Mucosa of descending colon (tissue), 3 donors: ENCODE data around the gene FCRL5. TPM values are rescaled to one million over a fixed set of nuclear protein-coding genes. Genes with fewer than 3 reads are reported as not detected.
"Not testable (repeated sequence)": the region's sequence is repeated elsewhere in the genome, so short reads cannot be mapped to it uniquely, and the experiment has no call there.

Source experiments
- ATAC-seq: fragments of 200-7000 bp; cut with Tn5 transposase; one replicate; pipeline ENCODE4 v1.9.1; 2020; ENCODE audit warnings: mild to moderate bottlenecking, moderate library complexity
- DNase-seq, 3 donors: peaks; one replicate each; pipeline ENCODE4 v3.0.0-alpha.2; 2020
- H3K36me3 ChIP-seq: fragments of 200-600 bp; one replicate; pipeline ENCODE4 v1.8.0; 2021; ENCODE audit warnings: low read depth, mild to moderate bottlenecking
- H3K4me1 ChIP-seq: fragments of 200-600 bp; one replicate; pipeline ENCODE4 v1.8.0; 2021; ENCODE audit warnings: low read depth, mild to moderate bottlenecking
- H3K4me3 ChIP-seq: fragments of 200-600 bp; one replicate; pipeline ENCODE4 v1.8.0; 2021; ENCODE audit warnings: mild to moderate bottlenecking
- H3K9me3 ChIP-seq: fragments of 200-600 bp; one replicate; pipeline ENCODE4 v1.8.0; 2021; ENCODE audit warnings: mild to moderate bottlenecking
- intact Hi-C, 2 donors: fragments of 100-400 bp; cut with DNase I in 1 of 2; cut with micrococcal nuclease in 1 of 2; formaldehyde crosslinking; loops; one replicate each; pipeline versions ENCODE4 v1.11.0 to v1.11.1; 2022; cut with DNase I, micrococcal nuclease
- total RNA-seq, 3 donors: library from RNA; stranded (reverse); fragmentation: NEBNext Ultra II Directional in 2 of 3; extraction: Animal tissue kit (Norgen Biotek cat#: 25700) in 2 of 3; gene quantifications; one replicate each; pipeline versions ENCODE4 v1.2.1 to v1.2.4, GENCODE V29; 2021 to 2023
- TF ChIP-seq, protein P1 (sequence below): fragments of 200-600 bp; IDR thresholded peaks from one replicate; pipeline ENCODE4 v1.8.0; 2022; ENCODE audit warnings: antibody characterized with exemption, mild to moderate bottlenecking
- donor health status: DM: no; HTN: no; CAD: no; lungs with moderate emphysema.
- donor health status: DM: no; HTN: no; CAD: no.
- donor health status: DM: no; HTN: yes; CAD: no.

Gene FCRL5
- total RNA-seq, 3 donors from 2014 or later = 0.95 to 3.3 (median 1.7) TPM

DNA sequence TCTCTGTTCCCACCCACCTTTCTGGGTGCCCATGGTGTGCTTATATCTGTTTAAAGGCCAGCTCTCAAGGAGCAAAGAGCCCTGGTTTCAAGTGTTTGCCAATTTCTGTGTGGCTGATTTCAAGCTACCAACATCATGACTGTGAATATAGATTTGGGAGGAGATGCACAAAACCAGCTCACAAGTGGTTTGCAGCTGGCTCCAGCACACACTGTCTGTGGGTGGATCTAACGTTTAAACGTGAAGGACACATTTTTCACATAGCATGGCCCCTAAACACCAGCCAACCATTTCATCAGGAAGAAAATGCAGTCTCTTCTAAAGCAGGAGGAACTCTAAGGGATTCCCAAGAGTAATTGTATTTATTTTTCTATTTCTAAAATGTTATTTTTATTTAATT is 65.2 kb downstream of the FCRL5 start:
- no peak for DNase-seq
- Histone ChIP-seq H3K9me3 (no peaks in the 10 kb centered on the region), H3K36me3 (no peaks in the 10 kb centered on the region), H3K4me3 (no peak overlapping the region), H3K4me1 (no peaks in the 10 kb centered on the region)
- no peak for ATAC-seq
- TF ChIP-seq, protein P1, sequence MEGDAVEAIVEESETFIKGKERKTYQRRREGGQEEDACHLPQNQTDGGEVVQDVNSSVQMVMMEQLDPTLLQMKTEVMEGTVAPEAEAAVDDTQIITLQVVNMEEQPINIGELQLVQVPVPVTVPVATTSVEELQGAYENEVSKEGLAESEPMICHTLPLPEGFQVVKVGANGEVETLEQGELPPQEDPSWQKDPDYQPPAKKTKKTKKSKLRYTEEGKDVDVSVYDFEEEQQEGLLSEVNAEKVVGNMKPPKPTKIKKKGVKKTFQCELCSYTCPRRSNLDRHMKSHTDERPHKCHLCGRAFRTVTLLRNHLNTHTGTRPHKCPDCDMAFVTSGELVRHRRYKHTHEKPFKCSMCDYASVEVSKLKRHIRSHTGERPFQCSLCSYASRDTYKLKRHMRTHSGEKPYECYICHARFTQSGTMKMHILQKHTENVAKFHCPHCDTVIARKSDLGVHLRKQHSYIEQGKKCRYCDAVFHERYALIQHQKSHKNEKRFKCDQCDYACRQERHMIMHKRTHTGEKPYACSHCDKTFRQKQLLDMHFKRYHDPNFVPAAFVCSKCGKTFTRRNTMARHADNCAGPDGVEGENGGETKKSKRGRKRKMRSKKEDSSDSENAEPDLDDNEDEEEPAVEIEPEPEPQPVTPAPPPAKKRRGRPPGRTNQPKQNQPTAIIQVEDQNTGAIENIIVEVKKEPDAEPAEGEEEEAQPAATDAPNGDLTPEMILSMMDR = no peak
- intact Hi-C loops = loop anchor here in 1 of 2 donors (5.0 kb wide), 1 partner anchor 290 kb away; no protein-coding TSS in a partner anchor

DNA sequence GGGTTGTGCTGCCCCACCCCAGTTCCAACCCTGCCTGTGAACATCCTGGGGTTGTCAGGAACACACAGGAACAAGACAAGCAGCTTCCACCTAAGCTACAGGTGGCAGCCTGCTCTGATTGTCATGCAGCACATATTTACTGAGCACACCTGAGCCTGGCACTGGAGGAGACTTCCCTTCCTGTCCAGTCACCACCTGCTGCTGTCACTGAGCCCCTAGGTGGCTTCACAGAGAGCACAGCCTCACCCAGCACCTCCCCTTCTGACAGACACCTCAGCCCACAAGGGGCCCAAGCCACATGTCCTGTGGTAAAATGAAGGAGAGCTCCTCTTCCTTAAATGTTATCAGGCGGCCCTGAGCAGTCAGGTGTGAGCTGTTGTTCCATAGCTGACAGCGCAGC is 65.9 kb downstream of the FCRL5 start:
- not testable (repeated sequence) for H3K36me3 ChIP-seq, H3K9me3 ChIP-seq, H3K4me3 ChIP-seq, DNase-seq, H3K4me1 ChIP-seq
- ATAC-seq = peak; percentile 61
- intact Hi-C loops = loop anchor here in 1 of 2 donors (5.0 kb wide), 1 partner anchor 289 kb away; no protein-coding TSS in a partner anchor

DNA sequence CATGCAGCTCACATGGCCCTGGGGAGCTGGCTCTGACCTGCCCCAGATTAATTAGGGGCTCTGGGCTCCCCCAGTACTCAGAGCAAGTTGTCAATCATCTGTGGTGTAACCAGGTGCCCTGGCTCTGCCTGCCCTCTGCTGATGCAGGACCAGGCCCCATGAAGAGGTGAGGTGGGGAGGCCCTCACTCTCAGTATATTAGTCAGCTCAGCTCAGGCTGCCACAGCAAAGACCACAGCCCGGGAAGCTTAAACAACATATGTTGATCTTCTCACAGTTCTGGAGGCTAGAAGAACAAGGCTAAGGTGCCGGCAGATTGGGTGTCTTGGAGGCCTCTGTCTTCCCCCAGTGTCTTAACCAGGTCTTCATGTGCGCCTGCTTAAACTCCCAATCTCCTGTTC is 66.5 kb downstream of the FCRL5 start:
- TF ChIP-seq, protein P1 = no peak
- Histone ChIP-seq H3K9me3 (no peaks in the 10 kb centered on the region), H3K4me1 (no peaks in the 10 kb centered on the region), H3K4me3 (no peak overlapping the region), H3K36me3 (no peaks in the 10 kb centered on the region)
- no peak for ATAC-seq
- intact Hi-C loops = loop anchor here in 1 of 2 donors (5.0 kb wide), 1 partner anchor 288 kb away; no protein-coding TSS in a partner anchor
- DNase-seq = no peak

DNA sequence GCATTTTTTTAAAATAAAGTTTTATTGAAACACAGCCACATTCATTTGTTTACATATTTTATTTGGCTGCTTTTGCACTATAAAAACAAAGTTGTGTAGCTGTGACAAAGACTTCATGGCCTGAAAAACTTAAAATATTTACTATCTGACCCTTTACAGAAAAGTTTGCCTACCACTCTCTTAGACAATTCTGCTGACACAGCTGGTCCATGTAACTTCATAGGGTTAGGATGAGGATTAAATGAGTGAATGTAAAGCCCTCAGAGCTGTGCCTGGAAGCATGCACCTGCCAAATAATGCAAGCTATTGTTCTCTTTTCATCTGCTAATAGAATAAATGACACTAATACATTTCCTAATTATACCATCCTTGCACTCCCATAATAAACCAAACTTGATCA is 67.7 kb downstream of the FCRL5 start:
- no peak overlapping the region for H3K4me3 ChIP-seq
- TF ChIP-seq, protein P1 = no peak
- H3K9me3 ChIP-seq = no peaks in the 10 kb centered on the region
- H3K36me3 ChIP-seq = no peaks in the 10 kb centered on the region
- DNase-seq (no peak), ATAC-seq (no peak)
- no peaks in the 10 kb centered on the region for H3K4me1 ChIP-seq
- intact Hi-C loops = no loop called here

DNA sequence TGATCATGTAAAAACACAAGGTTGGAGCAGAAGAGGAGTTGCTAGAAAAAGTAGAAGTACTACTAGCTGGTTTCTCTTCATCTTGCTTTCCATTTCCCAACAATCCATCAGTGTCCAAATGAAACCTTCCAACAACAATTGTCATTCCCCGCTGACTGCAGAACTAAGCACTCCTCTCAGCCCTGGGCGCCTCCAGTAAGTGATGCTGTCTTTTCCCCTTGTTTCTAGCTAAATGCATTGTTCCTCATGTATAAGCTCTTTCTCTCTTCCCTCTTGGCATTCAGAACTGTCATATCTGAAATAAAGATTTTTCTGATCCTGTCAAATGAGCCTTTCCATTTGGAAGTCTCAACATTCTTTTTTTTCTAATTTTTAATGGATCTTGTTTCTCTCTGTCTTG is 68.7 kb downstream of the FCRL5 start:
- DNase-seq (no peak), ATAC-seq (no peak)
- intact Hi-C loops = no loop called here
- no peaks in the 10 kb centered on the region for H3K36me3 ChIP-seq
- no peak overlapping the region for H3K4me3 ChIP-seq
- TF ChIP-seq, protein P1 = no peak
- H3K4me1 ChIP-seq = no peaks in the 10 kb centered on the region
- no peaks in the 10 kb centered on the region for H3K9me3 ChIP-seq

DNA sequence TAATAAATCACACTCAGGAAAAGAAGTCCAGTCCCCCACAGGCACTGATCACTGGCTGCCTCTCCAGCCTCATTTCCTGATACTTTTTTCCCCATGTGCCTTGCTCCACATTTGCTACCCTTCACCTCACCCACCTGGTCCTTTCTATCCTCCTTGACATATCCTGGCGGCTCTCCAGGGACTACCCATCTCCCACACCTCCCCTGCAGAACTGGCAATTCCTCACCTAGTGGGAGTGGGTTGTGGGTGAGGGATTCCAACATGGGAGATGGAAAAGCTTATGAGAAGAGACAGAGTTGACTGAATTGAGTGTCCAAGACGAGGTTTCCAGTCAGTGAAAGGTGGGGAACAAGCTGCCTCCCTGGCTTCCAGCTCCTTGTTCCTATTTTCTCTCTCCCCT is 69.6 kb downstream of the FCRL5 start:
- TF ChIP-seq, protein P1 = no peak
- Histone ChIP-seq H3K4me1 (no peaks in the 10 kb centered on the region), H3K36me3 (no peaks in the 10 kb centered on the region), H3K4me3 (no peak overlapping the region), H3K9me3 (no peaks in the 10 kb centered on the region)
- ATAC-seq (no peak), DNase-seq (no peak)
- intact Hi-C loops = no loop called here
